Spinal cord (tissue), 10 donors: ENCODE results near the gene ACOXL. TPM values are rescaled to one million over a fixed set of nuclear protein-coding genes. Genes with fewer than 3 reads are reported as not detected.
"Not testable (repeated sequence)": the region's sequence is repeated elsewhere in the genome, so short reads cannot be mapped to it uniquely, and the experiment has no call there.

Experiments
- DNase-seq, 6 donors: peaks; one replicate each; pipeline versions ENCODE4 v3.0.0 to v3.0.0-alpha.2; 2013 to 2015; ENCODE audit warnings: low spot score in 6 of 6, low read depth in 4 of 6
- H3K27ac ChIP-seq: one replicate; pipeline ENCODE4 v1.5.1; 2013; ENCODE audit warnings: low read depth, low read length, control low read depth
- H3K27me3 ChIP-seq: one replicate; pipeline ENCODE4 v1.6.1; 2013; ENCODE audit warnings: low read length; ENCODE audit not compliant: control insufficient read depth, insufficient read depth
- H3K36me3 ChIP-seq: one replicate; pipeline ENCODE4 v1.6.1; 2013; ENCODE audit warnings: low read length; ENCODE audit not compliant: control insufficient read depth, insufficient read depth
- H3K4me1 ChIP-seq: one replicate; pipeline ENCODE4 v1.6.1; 2013; ENCODE audit warnings: low read length; ENCODE audit not compliant: control insufficient read depth, insufficient read depth
- H3K4me3 ChIP-seq: one replicate; pipeline ENCODE4 v1.5.1; 2013; ENCODE audit warnings: low read depth, low read length, control low read depth
- H3K9me3 ChIP-seq: one replicate; pipeline ENCODE4 v1.6.1; 2013; ENCODE audit warnings: low read length; ENCODE audit not compliant: control insufficient read depth, insufficient read depth
- WGBS: methylation state at CpG from one replicate; pipeline ENCODE4 v1.1.5; 2013; ENCODE audit warnings: missing lambda C conversion rate; ENCODE audit not compliant: insufficient coverage; 5-methylcytosine and 5-hydroxymethylcytosine counted together
- long read RNA-seq, 4 donors: transcript quantifications; one replicate each; lab custom pipeline, GENCODE V29; 2026
- polyA plus RNA-seq, 2 donors: library from polyadenylated mRNA; unstranded; fragments of 120-200 nt; gene quantifications; one replicate each; pipeline ENCODE4 v1.2.1, GENCODE V29; 2013; ENCODE audit not compliant: insufficient read length in 2 of 2
- total RNA-seq, 2 donors: library from RNA; depleted of rRNA in 1 of 2; stranded (reverse); fragments of 120-200 nt in 1 of 2; fragments of >200 nt in 1 of 2; gene quantifications; one replicate each; pipeline versions ENCODE4 v1.2.3 to v1.2.4, GENCODE V29; 2013 to 2014
- donor health status: healthy.

Gene ACOXL
- total RNA-seq (under 1 TPM; 0.06 to 0.40 TPM), polyA plus RNA-seq (under 1 TPM; 0.13 to 0.45 TPM)
- long read RNA-seq, donor 1: 0 reads
- long read RNA-seq, donor 2: 0 reads
- long read RNA-seq, donor 3: 0 reads
- long read RNA-seq, donor 4: 0 reads

GRCh38 chr2:110732422-110733413 lies at the start of gene ACOXL:
ACOXL (plus strand) TSS chr2:110732573; CDS start chr2:110768390, 35,817 bp downstream.
- Histone ChIP-seq H3K4me1 (peaks cover 14% of the 10 kb centered on the region), H3K4me3 (no peak within 1 kb of the TSS), H3K36me3 (no peaks in the 10 kb centered on the region), H3K27me3 (peaks cover 45% of the 10 kb centered on the region), H3K27ac (no peak within 1 kb of the TSS), H3K9me3 (no peaks in the 10 kb centered on the region)
- WGBS: 1% methylated on average over 92 of the region's 94 CpGs
- peak in 1 of 6 donors; percentile 9 for DNase-seq

- no peaks in the 10 kb centered on the region for H3K27me3 ChIP-seq
- no peaks in the 10 kb centered on the region for H3K36me3 ChIP-seq
- no peak overlapping the region for H3K4me3 ChIP-seq
- H3K27ac ChIP-seq: no peak overlapping the region
- H3K4me1 ChIP-seq: peaks cover 8% of the 10 kb centered on the region
- WGBS: no CpG with 5 or more reads among the region's 1 CpG
- DNase-seq: no peak
- no peaks in the 10 kb centered on the region for H3K9me3 ChIP-seq
Observed at GRCh38 chr2:110682872-110683271, 49.5 kb upstream of the ACOXL start.

- not testable (repeated sequence) for H3K4me3 ChIP-seq, H3K27me3 ChIP-seq, H3K36me3 ChIP-seq, H3K4me1 ChIP-seq, DNase-seq, H3K9me3 ChIP-seq, H3K27ac ChIP-seq
- WGBS: 35% methylated on average over 2 of the region's 9 CpGs
Observed at GRCh38 chr2:110687775-110688484, 44.4 kb upstream of the ACOXL start.

- H3K4me1 ChIP-seq: no peaks in the 10 kb centered on the region
- WGBS: 13% methylated on average over 3 of the region's 5 CpGs
- H3K27ac ChIP-seq: no peak overlapping the region
- peak in 1 of 6 donors; percentile 10 for DNase-seq
- no peak overlapping the region for H3K4me3 ChIP-seq
- no peaks in the 10 kb centered on the region for H3K36me3 ChIP-seq
- H3K9me3 ChIP-seq: no peaks in the 10 kb centered on the region
- H3K27me3 ChIP-seq: no peaks in the 10 kb centered on the region
Observed at GRCh38 chr2:110688594-110689091, 43.7 kb upstream of the ACOXL start.

GRCh38 chr2:110690083-110690965 lies 42.0 kb upstream of the ACOXL start:
- no peak overlapping the region for H3K4me3 ChIP-seq
- H3K27me3 ChIP-seq: no peaks in the 10 kb centered on the region
- 100% methylated on average over 1 of the region's 4 CpGs for WGBS
- no peaks in the 10 kb centered on the region for H3K36me3 ChIP-seq
- H3K4me1 ChIP-seq: no peaks in the 10 kb centered on the region
- DNase-seq: no peak
- no peaks in the 10 kb centered on the region for H3K9me3 ChIP-seq
- H3K27ac ChIP-seq: no peak overlapping the region

- no peak overlapping the region for H3K27ac ChIP-seq
- 92% methylated on average over 8 of the region's 11 CpGs for WGBS
- no peak for DNase-seq
Observed at GRCh38 chr2:110691612-110692258, 40.6 kb upstream of the ACOXL start.

GRCh38 chr2:110695146-110695898 lies 37.1 kb upstream of the ACOXL start:
- peak in 3 of 6 donors; percentile 15 to 81 (median 67) for DNase-seq
- not testable (repeated sequence) for H3K9me3 ChIP-seq, H3K4me3 ChIP-seq, H3K4me1 ChIP-seq, H3K36me3 ChIP-seq, H3K27ac ChIP-seq, H3K27me3 ChIP-seq
- 13% methylated on average over 1 of the region's 5 CpGs for whole genome bisulfite sequencing

More at GRCh38 chr2:110691612-110692258, 40.6 kb upstream of the ACOXL start:
- Histone ChIP-seq H3K27me3 (no peaks in the 10 kb centered on the region), H3K9me3 (no peaks in the 10 kb centered on the region), H3K4me3 (no peak overlapping the region), H3K36me3 (no peaks in the 10 kb centered on the region), H3K4me1 (no peaks in the 10 kb centered on the region)

GRCh38 chr2:110698253-110698652 lies 34.1 kb upstream of the ACOXL start:
- WGBS: no CpG with 5 or more reads among the region's 6 CpGs
- H3K27me3 ChIP-seq, H3K4me3 ChIP-seq, DNase-seq, H3K4me1 ChIP-seq, H3K9me3 ChIP-seq, H3K36me3 ChIP-seq, H3K27ac ChIP-seq: not testable (repeated sequence)
